ENCODE results near the gene ZNF750. TPM values are rescaled to one million over a fixed set of nuclear protein-coding genes. Genes with fewer than 3 reads are reported as not detected.

Gene ZNF750
- polyA plus RNA-seq, 1 donor (not counting 4 experiments of a cell fraction or from before 2014, with no cell fraction given): 5.5 TPM

DNA sequence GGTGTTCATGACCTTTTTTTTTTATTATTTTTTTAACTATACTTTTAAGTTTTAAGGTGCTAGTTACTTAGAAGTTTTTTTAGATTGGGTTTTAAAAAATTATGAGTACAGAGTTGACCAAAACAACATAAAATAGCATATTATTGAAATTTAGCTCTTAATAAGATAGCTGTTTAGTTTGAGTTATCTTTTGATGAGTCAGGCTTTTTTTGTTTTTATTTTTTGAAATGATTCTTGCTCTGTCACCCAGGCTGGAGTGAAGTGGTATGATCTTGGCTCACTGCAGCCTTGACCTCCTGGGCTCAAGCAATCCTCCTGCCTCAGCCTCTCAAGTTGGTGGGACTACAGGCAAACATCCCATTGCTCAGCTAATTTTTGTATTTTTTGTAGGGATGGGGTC lies 13.6 kb downstream of the ZNF750 start:
- Histone ChIP-seq H3K27me3 (ENCODE audit: control insufficient read depth, extremely low read depth, insufficient read depth, low read length) (no peaks in the 10 kb centered on the region), H3K79me2 (ENCODE audit: control insufficient read depth, insufficient read depth, low read length) (peaks cover 16% of the 10 kb centered on the region), H2AFZ (ENCODE audit: control insufficient read depth, low read length) (no peak overlapping the region), H3K9me3 (ENCODE audit: control insufficient read depth, low read depth, low read length) (no peaks in the 10 kb centered on the region), H3K4me3 (ENCODE audit: control insufficient read depth in 2 of 3, extremely low read depth in 1 of 3, insufficient read depth in 2 of 3, low read depth in 1 of 3, low read length in 3 of 3) (no peak overlapping the region), H3K4me2 (ENCODE audit: control insufficient read depth, extremely low read depth, insufficient read depth, low read depth, low read length) (no peak overlapping the region), H3K4me1 (ENCODE audit: control insufficient read depth, extremely low read depth, insufficient read depth, low read length) (no peaks in the 10 kb centered on the region), H3K9me1 (ENCODE audit: control insufficient read depth, extremely low read depth, insufficient read depth, low read length) (no peaks in the 10 kb centered on the region), H4K20me1 (ENCODE audit: control insufficient read depth, extremely low read depth, insufficient read depth, low read length) (peaks cover 6% of the 10 kb centered on the region), H3K27ac (ENCODE audit: control insufficient read depth, insufficient read depth, low read length) (no peak overlapping the region), H3K9ac (ENCODE audit: control insufficient read depth, extremely low read depth, insufficient read depth, low read length) (no peak overlapping the region), H3K36me3 (ENCODE audit: control insufficient read depth in 2 of 2, extremely low read depth in 1 of 2, insufficient read depth in 2 of 2, low read length in 2 of 2) (peaks cover 8 to 18% of the 10 kb centered on the region in 2 experiments)
- TF ChIP-seq, protein P1, sequence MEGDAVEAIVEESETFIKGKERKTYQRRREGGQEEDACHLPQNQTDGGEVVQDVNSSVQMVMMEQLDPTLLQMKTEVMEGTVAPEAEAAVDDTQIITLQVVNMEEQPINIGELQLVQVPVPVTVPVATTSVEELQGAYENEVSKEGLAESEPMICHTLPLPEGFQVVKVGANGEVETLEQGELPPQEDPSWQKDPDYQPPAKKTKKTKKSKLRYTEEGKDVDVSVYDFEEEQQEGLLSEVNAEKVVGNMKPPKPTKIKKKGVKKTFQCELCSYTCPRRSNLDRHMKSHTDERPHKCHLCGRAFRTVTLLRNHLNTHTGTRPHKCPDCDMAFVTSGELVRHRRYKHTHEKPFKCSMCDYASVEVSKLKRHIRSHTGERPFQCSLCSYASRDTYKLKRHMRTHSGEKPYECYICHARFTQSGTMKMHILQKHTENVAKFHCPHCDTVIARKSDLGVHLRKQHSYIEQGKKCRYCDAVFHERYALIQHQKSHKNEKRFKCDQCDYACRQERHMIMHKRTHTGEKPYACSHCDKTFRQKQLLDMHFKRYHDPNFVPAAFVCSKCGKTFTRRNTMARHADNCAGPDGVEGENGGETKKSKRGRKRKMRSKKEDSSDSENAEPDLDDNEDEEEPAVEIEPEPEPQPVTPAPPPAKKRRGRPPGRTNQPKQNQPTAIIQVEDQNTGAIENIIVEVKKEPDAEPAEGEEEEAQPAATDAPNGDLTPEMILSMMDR (optimal IDR thresholded peaks at IDR 0.05 in 1 of 3, IDR thresholded peaks at IDR 0.05 in 1 of 3, conservative IDR thresholded peaks at IDR 0.05 in 1 of 3; ENCODE audit: extremely low read depth in 1 of 3, insufficient read depth in 2 of 3, low read length in 3 of 3): no peak
- no peak for TF ChIP-seq EZH2 (IDR thresholded peaks at IDR 0.05; ENCODE audit: low read length)
- DNase-seq (ENCODE audit: low read depth, low spot score) (no peak), FAIRE-seq (no peak)
- dilution Hi-C loops (cut with MboI; ENCODE audit: extremely low pct_ligation_motif_present, low sequenced_read_pairs): no loop called here

DNA sequence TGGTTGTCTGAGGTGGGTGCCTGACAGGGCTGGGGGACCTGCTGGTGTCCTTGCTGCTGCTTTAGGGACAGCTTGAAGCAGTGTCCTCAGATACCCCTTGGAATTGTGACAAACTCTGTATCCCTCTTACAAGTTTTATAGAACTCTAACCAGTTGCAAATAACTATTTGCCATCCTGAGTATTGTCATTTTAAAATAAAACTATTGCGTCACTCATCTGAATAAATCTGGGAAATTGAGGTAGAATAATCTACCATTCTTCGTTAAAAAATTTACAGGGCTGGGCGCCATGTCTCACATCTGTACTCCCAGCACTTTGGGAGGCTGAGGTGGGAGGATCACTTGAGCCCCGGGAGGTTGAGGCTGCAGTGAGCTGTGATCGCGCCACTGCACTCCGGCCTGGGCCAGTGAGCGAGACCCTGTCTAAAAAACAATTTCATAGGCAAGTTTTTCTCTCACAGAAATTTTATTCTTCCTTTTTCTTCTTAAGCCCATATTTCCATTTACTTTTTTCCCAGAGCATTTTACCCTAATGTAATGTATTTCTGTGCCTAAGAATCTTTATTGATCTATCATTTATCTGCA lies 14.2 kb downstream of the ZNF750 start:
- FAIRE-seq (no peak), DNase-seq (ENCODE audit: low read depth, low spot score) (no peak)
- Histone ChIP-seq H3K27me3 (ENCODE audit: control insufficient read depth, extremely low read depth, insufficient read depth, low read length) (no peaks in the 10 kb centered on the region), H3K4me3 (ENCODE audit: control insufficient read depth in 2 of 3, extremely low read depth in 1 of 3, insufficient read depth in 2 of 3, low read depth in 1 of 3, low read length in 3 of 3) (no peak overlapping the region), H4K20me1 (ENCODE audit: control insufficient read depth, extremely low read depth, insufficient read depth, low read length) (peaks cover 6% of the 10 kb centered on the region), H3K79me2 (ENCODE audit: control insufficient read depth, insufficient read depth, low read length) (peaks cover 16% of the 10 kb centered on the region), H3K9me3 (ENCODE audit: control insufficient read depth, low read depth, low read length) (no peaks in the 10 kb centered on the region), H3K4me2 (ENCODE audit: control insufficient read depth, extremely low read depth, insufficient read depth, low read depth, low read length) (no peak overlapping the region), H3K9me1 (ENCODE audit: control insufficient read depth, extremely low read depth, insufficient read depth, low read length) (no peaks in the 10 kb centered on the region), H2AFZ (ENCODE audit: control insufficient read depth, low read length) (no peak overlapping the region), H3K36me3 (ENCODE audit: control insufficient read depth in 2 of 2, extremely low read depth in 1 of 2, insufficient read depth in 2 of 2, low read length in 2 of 2) (peaks cover 4 to 14% of the 10 kb centered on the region in 2 experiments), H3K9ac (ENCODE audit: control insufficient read depth, extremely low read depth, insufficient read depth, low read length) (no peak overlapping the region), H3K27ac (ENCODE audit: control insufficient read depth, insufficient read depth, low read length) (no peak overlapping the region), H3K4me1 (ENCODE audit: control insufficient read depth, extremely low read depth, insufficient read depth, low read length) (no peaks in the 10 kb centered on the region)
- TF ChIP-seq, protein P1 (optimal IDR thresholded peaks at IDR 0.05 in 1 of 3, IDR thresholded peaks at IDR 0.05 in 1 of 3, conservative IDR thresholded peaks at IDR 0.05 in 1 of 3; ENCODE audit: extremely low read depth in 1 of 3, insufficient read depth in 2 of 3, low read length in 3 of 3): no peak
- TF ChIP-seq EZH2 (IDR thresholded peaks at IDR 0.05; ENCODE audit: low read length): no peak
- dilution Hi-C loops (cut with MboI; ENCODE audit: extremely low pct_ligation_motif_present, low sequenced_read_pairs): no loop called here

Data from keratinocyte (primary cell).